ENCODE results near the gene HPX. TPM values are rescaled to one million over a fixed set of nuclear protein-coding genes. Genes with fewer than 3 reads are reported as not detected.

The HPX gene
- total and polyA plus RNA-seq, 2 of the 13 experiments (the other 11 are each of a cell fraction or from before 2014, with no cell fraction given): 9.2 to 57.4 TPM

- no peak for TF ChIP-seq FOXJ3 (CRISPR knock-in tag; IDR thresholded peaks at IDR 0.05; ENCODE audit: borderline replicate concordance)
- peak; percentile 25; the same call in 1 of the 2 replicates for TF ChIP-seq ZFP90 (CRISPR knock-in tag; IDR thresholded peaks at IDR 0.05; ENCODE audit: borderline replicate concordance)
- 0 out of 2 replicates have a peak, but pooled peaks have one; percentile 6 for TF ChIP-seq ZNF547 (CRISPR knock-in tag; IDR thresholded peaks at IDR 0.05)
- TF ChIP-seq ZNF160 (CRISPR knock-in tag; IDR thresholded peaks at IDR 0.05): 0 out of 2 replicates have a peak, but pooled peaks have one; percentile 32
- TF ChIP-seq ZNF33A (CRISPR knock-in tag; IDR thresholded peaks at IDR 0.05; ENCODE audit: borderline replicate concordance): no peak
- TF ChIP-seq, protein P1, sequence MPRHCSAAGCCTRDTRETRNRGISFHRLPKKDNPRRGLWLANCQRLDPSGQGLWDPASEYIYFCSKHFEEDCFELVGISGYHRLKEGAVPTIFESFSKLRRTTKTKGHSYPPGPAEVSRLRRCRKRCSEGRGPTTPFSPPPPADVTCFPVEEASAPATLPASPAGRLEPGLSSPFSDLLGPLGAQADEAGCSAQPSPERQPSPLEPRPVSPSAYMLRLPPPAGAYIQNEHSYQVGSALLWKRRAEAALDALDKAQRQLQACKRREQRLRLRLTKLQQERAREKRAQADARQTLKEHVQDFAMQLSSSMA (CRISPR knock-in tag; IDR thresholded peaks at IDR 0.05): peak; percentile 62; the same call in 1 of the 2 replicates
- 0 out of 2 replicates have a peak, but pooled peaks have one; percentile 6 for TF ChIP-seq AKAP8 (CRISPR knock-in tag; IDR thresholded peaks at IDR 0.05)
- TF ChIP-seq, protein P2, sequence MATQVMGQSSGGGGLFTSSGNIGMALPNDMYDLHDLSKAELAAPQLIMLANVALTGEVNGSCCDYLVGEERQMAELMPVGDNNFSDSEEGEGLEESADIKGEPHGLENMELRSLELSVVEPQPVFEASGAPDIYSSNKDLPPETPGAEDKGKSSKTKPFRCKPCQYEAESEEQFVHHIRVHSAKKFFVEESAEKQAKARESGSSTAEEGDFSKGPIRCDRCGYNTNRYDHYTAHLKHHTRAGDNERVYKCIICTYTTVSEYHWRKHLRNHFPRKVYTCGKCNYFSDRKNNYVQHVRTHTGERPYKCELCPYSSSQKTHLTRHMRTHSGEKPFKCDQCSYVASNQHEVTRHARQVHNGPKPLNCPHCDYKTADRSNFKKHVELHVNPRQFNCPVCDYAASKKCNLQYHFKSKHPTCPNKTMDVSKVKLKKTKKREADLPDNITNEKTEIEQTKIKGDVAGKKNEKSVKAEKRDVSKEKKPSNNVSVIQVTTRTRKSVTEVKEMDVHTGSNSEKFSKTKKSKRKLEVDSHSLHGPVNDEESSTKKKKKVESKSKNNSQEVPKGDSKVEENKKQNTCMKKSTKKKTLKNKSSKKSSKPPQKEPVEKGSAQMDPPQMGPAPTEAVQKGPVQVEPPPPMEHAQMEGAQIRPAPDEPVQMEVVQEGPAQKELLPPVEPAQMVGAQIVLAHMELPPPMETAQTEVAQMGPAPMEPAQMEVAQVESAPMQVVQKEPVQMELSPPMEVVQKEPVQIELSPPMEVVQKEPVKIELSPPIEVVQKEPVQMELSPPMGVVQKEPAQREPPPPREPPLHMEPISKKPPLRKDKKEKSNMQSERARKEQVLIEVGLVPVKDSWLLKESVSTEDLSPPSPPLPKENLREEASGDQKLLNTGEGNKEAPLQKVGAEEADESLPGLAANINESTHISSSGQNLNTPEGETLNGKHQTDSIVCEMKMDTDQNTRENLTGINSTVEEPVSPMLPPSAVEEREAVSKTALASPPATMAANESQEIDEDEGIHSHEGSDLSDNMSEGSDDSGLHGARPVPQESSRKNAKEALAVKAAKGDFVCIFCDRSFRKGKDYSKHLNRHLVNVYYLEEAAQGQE (IDR thresholded peaks at IDR 0.05; ENCODE audit: borderline replicate concordance in 1 of 2, low read depth in 1 of 2, low read length in 2 of 2): no peak
- 0 out of 2 replicates have a peak, but pooled peaks have one; percentile 6 for TF ChIP-seq HOXA9 (CRISPR knock-in tag; IDR thresholded peaks at IDR 0.05; ENCODE audit: borderline replicate concordance)
- TF ChIP-seq MIXL1 (CRISPR knock-in tag; IDR thresholded peaks at IDR 0.05): no peak
- 0 out of 2 replicates have a peak, but pooled peaks have one; percentile 4 for TF ChIP-seq CBX5 (CRISPR knock-in tag; IDR thresholded peaks at IDR 0.05; ENCODE audit: borderline replicate concordance)
- TF ChIP-seq FOXC1 (CRISPR knock-in tag; IDR thresholded peaks at IDR 0.05; ENCODE audit: borderline replicate concordance): no peak
These were observed 41.1 kb upstream of the HPX start (continued) for GRCh38 chr11:6481924-6482275.

Measured in HepG2 (cell line).